ENCODE results near the gene IL1RL2.

Gene IL1RL2

DNA sequence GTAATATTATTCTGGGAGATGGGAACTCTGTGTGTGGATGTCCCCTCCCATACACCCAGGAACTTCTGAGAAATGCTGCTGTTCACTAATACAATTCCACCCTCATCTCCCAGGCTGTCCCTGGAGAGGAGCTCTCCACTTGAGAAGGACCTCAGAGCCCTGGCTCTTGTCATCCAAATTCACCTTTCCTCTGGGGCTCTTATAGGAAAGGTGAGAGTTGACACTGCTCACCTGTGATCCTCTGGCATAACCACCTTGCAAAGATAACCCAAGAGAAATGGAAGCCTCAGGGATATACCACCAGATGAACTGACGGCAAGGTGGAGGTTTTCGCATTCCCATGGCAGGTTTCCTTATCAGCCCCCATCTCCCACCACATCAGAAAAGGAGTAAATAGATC lies 52.0 kb downstream of the IL1RL2 start:
- no peak for DNase-seq (ENCODE audit: low read depth)

DNA sequence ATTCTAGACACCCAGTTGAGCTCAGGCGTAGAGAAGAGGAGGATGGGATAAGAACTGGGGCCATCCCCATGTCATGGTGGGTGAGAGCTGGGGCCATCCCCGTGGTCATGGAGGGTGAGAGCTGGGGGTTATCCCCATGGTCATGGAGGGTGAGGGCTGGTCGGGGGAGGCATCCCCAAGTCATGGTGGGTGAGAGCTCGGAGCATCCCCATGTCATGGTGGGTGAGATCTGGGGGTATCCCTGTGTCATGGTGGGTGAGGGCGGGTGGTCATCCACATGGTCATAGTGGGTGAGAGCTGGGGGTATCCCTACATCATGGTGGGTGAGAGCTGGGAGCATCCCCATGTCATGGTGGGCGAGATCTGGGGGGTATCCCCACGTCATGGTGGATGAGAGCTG lies 52.5 kb downstream of the IL1RL2 start:
- DNase-seq (ENCODE audit: low read depth) = no peak

DNA sequence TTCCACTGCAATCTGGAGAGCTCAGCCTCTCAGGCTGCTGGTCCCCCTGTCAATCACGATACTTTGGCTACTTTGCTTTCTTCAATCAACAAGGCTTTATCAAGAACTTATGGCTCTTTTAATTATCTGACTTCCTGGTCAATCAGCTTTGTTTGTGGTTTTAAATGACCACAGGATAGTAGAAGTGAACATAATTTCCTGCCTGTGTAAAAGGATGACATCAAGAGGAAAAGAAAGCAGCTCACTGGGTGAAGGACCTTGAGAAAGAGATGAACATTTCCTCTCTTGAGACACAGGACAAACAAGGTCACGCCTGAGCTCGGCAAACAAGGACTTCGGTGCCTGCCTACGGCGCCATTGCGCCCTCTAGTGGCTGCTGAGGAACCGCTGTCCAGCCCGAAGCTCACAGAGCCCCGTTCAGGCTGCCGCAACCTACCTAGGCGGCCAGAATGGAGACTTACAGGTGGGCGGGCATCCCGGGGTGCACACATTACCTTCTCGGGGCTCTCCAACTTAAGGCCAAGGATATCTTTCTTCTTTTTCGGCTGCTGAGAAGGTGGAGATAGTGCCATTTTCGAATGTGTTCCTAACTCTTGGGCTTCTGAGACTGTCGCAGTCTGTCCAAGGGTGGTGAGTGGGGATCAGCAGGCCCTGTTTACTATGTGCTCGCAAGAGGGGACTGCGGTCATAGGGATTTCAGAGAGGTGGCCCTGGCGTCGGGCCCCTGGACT lies 54.0 kb downstream of the IL1RL2 start:
- peak; percentile 84 for DNase-seq (ENCODE audit: low read depth)

DNA sequence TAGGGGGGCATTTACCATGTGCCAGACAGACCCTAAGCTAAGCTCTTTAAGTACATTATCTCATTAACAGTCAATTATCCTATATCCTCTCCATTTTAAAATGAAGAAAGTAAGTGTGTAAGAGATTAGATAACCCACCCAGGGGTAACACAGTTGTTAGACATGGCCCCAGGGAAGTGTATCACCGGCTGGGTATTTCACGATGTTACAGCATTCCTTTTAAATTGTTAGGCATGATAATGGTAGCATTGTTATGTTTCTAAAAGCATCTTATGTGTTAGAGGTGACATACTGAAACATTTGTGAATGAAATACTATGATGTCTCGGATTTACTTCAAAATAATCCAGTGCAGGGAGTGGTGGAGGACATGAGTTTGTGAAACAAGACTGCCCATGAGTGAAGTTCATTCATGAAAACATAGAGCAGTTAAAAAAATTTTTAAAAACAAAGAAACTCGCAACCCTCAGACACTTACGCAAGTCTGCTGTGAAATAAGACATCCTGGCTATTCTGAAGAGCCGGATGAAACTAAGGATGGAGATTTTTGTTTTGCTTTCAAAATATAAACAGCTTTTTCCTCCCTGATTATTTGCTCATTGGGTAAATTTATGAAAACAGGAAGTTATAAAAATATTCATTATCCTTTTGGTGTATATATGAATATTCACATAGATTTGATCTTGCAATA lies 54.9 kb downstream of the IL1RL2 start:
- no peak for DNase-seq (ENCODE audit: low read depth)

DNA sequence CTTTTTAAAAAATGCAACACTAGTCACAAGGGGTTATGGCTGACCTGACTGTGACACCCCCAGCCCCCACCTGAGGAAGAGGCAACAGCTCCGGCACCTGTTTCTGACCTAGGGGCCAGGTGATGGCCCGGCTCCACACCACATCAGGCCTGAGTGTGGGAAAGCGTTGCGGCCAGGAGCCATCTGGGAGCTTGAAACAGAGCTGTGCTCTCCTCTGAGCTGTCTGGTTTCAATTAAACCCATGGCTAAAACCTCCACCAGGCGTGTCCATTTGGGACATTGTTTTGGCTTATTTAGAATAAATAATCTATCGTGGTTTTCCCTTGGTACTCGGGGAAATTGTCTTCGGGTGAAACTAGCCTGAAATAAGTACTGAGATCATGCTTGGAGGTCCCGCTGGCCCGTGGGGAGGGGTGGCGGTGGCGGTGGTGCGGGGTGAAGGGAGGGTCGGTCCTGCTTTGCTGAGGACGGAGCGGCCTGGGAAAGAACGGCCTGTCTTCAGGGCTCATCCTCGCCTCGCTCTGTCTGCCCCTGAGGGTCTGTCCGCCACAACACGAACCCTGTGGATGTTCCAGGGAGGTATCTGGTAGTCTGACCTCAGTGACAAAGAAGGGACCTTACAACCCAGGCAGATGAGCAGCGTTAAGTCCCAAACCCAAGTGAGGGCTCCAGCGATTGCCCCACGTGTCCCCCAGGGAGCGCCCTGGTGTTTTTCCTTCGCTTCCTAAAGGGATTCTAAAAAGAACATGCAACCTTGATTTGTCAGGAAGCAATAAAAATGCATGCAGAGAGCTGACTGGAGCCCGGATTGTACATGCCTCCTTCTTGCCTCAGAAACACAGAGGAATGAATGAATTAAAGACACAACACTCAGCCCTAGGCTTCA lies 58.7 kb downstream of the IL1RL2 start:
- DNase-seq (ENCODE audit: low read depth) = no peak

DNA sequence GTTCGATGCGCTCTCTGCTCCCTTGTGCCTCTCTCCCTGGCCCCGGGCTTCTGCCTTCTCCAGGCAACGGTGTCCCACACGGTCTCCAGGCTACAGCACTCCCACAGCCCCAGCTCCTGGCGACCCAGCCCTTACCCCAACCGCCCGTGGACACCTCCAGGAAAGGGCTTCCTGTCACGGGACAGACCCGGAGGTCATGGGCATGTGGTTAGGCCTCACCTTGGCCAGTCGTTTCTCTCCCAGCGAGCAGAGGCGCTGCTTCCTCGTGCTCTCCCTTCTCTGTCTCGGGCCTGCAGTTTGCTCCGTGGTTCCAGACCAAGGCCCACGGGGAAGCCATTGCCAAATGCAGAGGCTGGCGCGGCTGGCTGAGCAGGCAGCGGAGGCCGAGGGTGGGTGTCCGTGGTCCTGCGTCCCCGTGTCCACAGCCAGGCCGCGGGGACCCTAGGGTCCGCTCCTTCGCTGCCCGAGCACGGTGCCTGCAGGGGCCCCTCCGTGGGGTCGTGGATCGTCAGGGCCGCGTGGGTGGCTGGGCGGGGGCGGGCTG lies 63.5 kb downstream of the IL1RL2 start:
- DNase-seq (ENCODE audit: low read depth) = no peak

DNA sequence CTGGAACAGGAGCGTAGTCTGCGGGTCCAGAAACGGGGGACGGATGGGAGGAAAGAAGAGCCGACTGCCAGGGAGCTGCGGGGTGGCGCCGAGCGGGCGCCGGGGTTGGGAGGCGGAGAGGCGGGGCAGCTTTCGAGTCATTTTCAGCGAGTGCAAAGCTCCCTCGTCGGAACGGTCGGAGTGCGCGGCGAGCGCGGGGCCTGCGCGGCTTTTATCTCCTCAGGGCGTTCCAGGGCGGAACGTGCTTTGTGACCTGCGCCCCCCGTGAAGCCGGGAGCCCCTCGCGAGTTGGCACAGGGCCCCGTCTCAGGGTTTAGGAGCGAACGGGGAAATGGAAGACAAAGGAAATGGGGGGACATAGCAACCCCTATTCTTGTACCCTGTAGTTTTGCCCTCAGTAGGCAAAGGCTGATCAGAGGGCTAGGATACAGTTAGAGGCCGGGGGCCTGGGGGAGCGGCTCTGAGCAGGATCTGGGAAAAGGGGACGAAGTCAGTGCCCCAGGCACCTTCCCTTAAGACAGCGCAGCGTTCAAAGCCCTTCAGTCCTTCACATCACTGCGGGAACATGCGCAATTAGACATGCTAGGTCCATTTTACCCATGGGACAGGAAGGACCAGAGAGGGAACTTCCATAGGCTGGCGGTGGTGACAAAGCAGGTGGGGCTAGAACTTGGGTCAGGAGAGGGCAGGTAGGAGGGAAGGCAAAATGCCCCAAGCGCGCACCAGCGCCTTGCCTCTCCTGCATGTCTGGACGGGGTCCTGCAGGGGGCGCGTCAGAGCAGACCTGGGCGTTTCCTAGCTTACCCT lies 64.4 kb downstream of the IL1RL2 start:
- DNase-seq (ENCODE audit: low read depth) = peak; percentile 39

DNA sequence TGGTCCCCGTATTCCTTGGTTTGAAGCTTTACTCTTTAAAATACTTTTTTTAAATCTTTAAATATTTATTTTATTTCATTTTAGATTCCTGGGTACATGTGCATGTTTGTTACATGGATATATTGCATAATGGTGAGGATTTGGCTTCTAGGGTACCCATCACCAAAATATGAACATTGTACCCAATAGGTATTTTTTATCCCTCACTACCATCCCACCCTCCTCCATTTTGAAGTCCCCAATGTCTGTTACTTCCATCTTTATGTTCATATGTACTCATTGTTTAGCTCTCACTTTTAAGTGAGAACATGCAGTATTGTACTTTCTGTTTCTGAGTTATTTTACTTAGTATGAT lies 65.0 kb downstream of the IL1RL2 start:
- no peak for DNase-seq (ENCODE audit: low read depth)

DNA sequence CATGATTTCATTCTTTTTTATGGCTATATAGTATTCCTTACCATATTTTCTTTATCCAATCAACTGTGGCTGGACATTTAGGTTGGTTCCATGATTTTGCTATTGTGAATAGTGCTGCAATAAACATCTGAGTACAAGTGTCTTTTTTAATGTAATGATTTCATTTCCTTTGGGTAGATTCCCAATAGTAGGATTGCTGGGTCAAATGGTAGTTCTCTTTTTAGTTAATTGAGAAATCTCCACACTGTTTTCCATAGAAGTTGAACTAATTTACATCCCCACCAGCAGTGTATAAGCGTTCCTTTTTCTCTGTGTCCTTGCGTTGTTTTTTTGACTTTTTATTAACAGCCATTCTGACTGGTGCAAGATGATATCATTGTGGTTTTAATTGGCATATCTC lies 65.4 kb downstream of the IL1RL2 start:
- no peak for DNase-seq (ENCODE audit: low read depth)

DNA sequence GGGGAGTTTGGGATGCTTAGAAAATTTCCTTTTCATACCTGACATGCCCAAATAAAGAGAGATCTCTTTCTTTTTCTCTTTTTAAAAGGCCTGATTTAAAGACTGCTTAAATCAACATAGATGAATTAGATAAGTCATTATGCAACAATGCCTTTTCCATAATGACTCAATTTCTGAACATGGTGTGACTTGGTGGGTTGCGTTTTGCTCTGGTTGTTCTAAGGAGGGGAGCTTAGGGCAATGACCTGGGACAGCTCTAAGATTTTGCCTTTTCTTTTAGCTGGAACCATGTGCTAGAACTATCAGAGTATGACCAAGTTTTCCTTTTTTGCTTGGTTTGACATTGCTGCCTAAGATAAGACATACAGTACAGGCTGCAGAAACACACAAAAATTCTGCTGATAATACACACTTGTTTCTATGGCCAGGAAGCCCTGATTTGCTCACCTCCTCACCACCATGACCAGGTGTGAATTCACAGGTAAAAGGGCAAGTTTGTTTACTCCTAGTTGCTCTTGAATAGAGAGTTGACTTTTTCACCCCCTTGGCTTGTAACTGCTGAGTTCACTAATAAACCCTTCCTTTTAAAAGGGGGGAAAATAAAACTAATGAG lies 66.4 kb downstream of the IL1RL2 start:
- no peak for DNase-seq (ENCODE audit: low read depth)

DNA sequence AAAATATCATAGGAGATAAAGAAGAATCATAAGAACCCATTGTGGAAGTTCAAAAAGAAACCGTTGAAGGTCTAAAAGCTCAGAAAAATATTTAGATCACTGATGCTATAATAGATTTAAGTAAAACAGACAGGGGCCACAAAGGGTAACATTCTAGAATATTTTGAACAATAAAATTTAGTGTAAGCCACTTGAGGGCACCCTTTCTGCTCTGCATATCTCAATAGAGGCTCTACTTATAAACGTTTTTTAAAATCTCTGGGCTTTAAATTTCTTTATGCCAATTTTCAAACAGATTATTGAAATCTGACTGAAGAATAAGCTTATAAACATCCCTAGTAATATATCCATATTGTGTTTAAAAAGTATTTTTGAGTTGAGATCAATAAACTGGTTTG lies 66.9 kb downstream of the IL1RL2 start:
- DNase-seq (ENCODE audit: low read depth) = no peak

DNA sequence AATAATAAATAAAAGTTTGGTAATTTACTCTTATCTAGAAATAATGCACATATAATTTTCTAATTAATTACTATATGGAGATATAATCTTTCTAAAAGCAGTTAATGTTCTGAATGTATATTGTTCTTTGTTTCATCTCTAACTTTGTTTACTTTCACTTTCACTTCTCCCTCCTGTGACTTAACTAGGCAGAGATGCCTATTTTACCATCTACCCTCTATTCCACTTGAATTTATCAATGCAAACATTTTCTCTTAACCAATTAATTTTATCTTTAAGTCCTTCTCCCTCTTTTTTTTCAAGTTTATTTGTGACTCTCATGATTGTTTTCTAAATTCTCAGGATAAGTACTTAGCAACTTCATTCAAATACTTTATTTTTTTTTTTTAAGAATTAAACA lies 69.5 kb downstream of the IL1RL2 start:
- DNase-seq (ENCODE audit: low read depth) = no peak

DNA sequence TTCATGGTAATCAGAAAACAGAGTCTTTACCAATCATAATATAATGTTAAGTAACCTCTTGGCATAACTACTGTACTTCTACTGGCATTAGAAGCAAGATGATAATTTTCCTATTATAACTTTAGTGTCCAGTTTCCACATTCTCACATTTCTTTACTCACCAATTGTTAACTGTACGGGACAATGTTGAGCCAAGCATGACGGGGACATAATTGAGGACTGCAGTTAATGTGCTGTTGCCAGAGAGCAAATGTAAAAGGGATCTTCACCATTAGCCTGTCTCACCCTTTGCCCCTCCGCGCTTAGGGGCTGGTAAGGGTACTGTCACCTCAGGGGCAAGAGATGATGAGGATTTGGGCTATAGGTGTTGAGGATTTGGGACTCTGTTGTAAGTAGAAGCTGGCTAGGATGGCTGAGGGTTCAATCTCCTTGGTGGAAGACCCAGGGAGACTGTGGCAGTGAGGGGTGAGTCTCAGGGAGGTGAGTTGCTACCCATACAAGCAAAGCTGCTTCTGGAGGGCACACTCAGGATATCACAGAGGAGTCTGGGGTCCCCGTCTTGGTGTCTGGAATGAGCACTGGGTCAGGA lies 70.1 kb downstream of the IL1RL2 start:
- DNase-seq (ENCODE audit: low read depth) = no peak

DNA sequence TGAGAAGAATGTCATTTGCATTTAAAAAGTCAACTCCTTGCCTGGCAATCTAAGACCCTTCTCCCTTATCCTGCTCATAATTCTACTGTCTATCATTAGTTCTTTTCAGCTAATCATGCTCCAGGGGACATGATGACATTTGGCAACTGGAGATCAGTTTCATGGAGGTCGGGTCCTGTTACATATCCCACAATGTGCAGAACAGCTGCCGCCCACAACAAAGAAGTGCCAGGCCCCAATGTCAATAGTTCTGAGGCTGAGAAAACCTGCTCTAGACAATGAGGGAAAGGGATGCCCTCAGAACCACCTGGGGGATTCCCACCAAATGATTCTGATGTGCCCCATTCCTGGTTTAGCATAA lies 71.2 kb downstream of the IL1RL2 start:
- no peak for DNase-seq (ENCODE audit: low read depth)

DNA sequence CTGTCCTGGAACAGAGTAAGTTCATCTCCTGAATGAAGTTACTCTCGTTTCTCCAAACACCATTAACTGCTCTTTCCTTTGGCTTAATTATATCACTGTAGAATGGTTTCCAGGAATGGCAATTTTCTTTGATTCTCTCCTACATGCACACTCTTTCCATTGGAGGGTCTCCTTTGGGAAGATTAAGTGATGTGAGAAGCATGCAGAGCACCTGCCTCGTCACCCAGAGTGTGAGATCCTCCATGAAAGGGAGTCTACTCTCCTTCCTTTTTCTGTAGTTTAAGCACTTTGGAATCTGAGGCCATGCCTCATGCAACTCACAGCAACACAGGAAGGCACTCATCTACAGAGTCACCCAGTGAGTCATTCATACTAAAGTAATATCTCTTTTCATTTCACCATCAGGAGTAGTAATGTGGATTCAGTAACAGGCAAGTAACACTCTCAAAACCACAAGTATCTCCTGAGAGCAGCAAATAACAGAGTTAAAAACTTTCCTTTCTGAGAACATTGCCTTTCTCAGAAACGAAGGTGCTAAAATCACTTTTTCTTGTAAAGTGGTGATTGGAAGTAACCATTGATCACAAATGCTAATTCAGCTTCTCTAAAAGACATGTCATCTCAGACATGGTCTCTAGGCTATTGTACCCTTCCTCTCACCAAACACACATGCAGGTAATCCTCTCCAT lies 71.7 kb downstream of the IL1RL2 start:
- DNase-seq (ENCODE audit: low read depth) = no peak

DNA sequence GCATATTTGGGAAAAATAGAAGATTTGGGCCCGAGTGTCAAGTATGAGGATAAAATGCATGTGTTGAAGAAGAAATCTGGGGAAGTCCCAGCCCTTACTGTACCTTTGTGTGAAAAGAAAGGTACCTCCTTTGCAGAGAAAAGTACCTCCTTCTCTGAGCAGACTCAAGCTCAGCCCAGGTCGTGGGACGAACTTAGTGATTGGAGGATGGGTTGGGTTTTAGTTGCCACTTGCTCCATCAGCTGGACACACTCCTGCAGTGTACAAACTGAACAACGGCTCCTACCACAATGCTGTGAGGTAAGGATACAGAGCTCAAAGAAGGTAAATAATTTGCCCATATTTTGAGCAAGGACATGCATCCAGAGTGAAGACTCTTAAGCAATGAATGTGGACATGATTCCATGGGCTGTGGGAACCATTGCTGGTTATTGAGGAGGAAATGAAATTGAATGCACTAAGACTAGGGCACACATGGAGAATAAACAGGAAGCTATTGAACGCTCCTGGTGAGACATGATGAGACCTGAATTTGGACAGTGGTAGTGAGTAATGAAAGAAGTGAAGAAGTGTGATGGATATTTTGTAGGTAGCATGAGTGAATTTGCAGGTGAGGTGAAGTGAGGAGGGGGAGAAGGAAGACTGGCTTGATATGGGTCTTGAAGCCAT lies 74.8 kb downstream of the IL1RL2 start:
- no peak for DNase-seq (ENCODE audit: low read depth)

DNA sequence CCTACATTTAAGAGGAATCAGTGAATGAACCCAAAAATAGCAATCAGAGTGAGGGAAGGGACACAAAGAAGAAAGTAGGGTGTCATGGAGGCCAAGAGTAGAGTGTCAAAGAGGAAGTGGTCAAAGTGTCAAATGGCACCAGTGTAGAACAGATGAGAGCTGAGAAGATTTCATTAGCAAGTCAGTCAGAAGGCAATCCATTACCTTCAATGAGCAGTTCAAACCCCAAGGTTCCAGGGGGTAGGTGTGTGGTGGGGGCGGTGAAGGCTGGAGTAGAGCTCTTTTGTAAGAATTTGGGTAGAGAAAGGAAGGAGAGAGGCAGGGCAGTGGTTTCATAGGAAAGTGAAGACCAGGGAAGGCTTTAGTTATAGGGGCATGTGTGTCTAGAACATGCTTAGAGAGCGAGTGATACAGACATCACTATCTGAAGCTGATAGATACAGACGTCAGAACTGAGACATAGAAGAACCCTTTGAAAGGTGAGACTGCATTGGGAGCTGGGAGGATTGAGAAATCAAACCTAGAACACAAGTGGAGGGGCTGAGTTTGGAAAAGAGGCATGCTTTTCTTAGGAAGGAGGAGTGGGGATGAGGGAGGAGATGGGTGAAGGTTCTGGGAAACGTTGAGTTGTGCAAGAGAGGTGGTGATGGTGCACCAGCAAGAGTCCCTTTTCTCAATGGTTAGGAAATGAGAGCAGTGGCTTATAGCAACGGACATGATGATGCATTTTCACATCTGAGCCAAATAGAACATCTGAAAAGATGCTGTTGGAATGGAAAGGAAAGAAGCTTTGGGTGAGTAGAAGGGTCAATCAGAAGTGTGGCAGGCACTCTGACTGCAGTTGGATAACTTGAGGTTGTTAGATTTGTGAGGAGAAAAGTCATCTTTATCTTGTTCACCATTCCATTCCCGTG lies 75.7 kb downstream of the IL1RL2 start:
- DNase-seq (ENCODE audit: low read depth) = no peak

DNA sequence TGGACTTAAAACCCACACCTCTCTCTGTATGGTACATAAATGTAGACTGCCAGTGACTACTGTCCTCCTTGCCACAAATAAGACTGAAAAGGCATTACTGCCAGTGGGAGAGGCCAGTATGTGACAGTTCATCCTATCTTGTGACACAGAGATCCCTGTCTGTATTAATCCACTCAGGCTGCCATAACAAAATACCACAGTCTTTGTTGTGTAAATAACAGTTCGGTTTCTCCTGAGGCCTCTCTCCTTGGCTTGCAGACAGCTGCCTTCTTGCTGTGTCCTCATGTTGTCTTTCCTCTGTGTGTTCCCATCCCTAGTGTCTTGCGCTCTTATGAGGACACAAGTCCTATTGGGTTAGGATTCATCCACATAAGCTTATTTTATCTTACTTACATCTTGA lies 78.1 kb downstream of the IL1RL2 start:
- DNase-seq (ENCODE audit: low read depth) = no peak

DNA sequence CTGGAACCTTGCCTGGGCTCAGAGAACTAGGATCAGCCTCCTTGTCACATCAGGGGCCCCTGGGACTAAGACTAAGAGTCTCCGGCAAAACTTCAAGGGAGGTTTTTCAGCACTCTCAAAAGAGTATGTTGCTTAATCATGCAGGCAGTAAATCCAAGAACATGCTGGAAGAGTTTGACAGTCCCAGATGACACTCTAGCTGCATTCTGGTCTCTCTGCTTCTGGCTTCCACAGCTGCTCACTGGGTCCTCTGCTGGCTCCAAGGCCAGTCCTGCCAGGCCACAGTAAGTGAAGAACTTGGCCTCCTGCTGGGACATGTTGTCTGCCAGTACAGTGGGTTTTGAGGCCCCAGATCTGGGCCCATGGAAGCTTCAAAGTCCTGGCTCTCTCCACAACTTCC lies 79.4 kb downstream of the IL1RL2 start:
- no peak for DNase-seq (ENCODE audit: low read depth)
